Activated CD4-positive, alpha-beta T cell treated with anti-CD3 and anti-CD28 coated beads, Interleukin-2, amount 50 U/mL, for 16 hours (primary cell): Measurements from ENCODE around the gene PPM1N.

ENCODE experiments used
- DNase-seq: peaks from one replicate; pipeline ENCODE4 v3.0.0-alpha.2; 2020

Gene PPM1N

DNA sequence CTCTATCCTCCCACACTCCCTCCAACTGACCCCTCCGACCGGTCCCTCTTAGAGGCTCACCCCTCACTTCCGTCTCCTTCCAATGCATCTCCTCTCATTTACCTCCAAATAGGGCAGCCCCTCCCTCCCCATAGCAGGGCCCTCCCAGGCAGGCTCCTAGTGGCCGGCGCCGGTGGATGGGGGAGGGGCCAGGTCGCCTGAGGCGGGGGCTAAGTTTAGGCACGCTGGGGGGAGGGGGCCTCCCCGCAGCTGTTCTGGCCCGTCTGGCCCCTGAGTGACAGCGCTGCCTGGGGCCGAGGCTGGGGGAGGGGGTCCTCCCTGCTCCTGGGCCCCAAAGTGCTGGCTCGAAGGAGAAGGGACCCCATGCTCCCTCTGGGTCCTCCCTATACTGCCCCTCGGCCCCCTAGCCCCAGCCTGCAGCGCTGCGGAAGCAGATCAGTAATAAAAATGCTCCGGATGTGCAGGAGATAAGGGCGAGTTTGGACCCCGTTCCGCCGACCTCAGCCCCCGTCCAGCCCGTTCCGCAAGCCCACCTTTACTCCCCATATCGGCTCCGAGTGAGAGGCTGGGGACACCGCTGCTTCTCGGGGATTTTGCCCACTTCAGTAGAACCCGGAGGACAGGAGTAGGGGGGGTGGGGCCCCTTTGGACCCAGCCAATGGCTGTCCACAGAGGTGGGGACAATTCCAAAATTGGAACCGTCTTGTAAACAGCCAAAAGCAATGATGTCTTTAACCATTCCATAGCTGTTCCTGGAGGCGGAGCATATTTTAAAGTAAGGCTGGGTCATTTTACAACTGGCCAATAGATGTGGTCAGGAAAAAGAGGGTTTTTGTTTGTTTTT is 5.4 kb upstream of the PPM1N start:
- DNase-seq: no peak

GRCh38 chr19:45494261-45494916 is 3.9 kb upstream of the PPM1N start:
- no peak for DNase-seq

- no peak for DNase-seq
These were observed 3.1 kb upstream of the PPM1N start for GRCh38 chr19:45495178-45495577.

GRCh38 chr19:45496349-45496953 is 1.8 kb upstream of the PPM1N start:
- DNase-seq: no peak

DNA sequence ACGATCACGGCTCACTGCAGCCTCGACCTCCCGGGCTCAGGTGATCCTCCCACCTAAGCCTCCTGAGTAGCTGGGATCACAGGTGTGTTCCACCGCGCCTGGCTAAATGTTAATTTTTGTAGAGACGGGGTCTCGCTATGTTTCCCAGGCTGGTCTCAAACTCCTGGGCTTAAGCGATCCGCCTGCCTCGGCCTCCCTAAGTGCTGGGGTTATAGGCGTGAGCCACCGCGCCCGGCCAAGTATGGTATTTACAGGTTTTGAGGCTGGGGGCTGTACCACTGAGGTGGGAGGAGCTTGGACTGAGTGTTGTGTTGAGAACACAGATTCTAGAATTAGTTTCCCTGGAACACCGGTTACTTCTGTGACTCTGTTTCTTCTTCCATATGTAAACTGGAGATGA is 452 bp upstream of the PPM1N start:
- no peak for DNase-seq

GRCh38 chr19:45499196-45500180 is 1.2 kb downstream of the PPM1N start:
- DNase-seq: peak; percentile 80

DNA sequence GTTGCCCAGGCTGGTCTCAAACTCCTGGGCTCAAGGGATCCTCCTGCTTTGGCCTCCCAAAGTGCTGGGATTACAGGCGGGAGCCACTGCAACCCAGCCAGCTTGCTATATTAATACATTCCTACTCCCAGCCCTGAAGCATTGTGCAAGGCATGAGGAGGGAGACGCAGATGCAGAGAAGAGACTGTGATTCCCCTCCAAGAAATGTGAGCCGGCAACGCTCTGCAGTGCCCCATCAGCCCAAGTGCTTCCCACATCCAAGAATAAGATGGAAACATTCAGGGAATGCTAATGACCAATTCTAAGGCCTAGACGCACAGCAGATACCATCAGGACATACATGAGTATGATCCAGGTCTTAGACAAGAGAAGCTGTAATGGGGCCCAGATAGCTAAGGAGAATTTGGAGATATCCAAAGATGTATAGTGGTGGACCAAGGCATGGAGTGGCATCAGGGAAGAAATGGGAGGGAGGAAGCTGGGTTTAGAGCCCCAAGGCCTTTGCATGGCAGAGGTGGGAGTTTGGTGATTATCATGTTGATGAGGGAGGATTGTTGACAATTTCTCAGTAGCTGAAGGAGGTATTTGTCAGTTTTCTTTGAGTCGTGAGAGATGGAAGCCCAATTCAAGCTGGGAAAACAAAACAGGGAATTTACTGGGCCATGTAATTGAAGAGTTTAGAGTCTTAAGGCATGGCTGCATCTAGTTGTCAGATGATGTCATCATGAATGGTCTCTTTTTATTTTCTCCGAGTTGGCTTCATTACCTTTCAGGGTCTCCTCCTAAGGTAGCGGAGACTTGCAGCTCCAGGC is 2.9 kb downstream of the PPM1N start:
- DNase-seq: no peak

DNA sequence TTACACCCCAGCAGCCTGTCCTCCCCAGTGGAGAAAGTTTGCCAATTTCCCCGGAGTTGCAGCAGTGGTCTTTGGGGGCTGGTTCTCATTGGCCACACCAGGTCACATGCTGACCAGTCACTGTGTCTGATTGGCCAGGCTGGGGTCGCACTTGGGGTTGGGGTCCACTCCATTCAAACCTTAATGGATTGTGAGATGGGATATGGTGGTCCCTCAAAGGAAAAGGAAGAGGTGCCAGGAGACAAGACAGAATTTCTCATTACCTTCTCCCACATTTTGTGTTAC is 3.4 kb downstream of the PPM1N start:
- DNase-seq: no peak

DNA sequence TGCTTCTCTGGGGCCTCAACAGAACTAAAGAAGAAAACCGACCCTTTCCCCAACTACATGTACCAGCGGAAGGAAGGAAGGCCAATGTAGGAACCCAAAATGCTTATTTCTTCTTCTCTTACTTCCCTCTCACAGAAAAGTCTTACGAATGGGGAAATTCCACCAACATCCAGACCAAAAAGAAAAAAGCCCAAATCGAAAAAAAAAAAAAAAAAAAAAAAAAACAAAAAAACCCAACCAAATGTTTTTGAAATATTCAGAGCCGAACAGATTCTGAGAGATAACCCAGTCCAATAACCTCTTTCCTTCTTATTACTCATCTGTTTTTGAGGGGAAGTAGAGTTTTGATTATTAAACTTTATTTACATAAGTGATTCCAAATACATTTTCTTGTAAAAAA is 3.9 kb downstream of the PPM1N start:
- no peak for DNase-seq

DNA sequence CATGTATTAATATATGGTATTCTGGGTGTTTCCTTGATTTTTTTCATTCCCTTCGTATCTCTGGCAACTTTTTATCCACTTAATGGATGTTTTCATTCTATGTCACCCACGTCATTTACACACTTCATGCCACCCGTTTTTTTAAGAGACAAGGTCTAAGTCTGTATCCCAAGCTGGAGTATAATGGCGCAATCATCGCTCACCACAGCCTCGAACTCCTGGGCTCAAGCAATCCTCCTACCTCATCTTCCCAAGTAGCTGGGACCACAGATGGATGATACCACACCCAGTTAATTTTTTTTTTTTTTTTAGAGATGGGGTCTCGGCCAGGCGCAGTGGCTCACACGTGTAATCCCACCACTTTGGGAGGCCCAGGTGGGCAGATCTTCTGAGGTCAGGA is 5.7 kb downstream of the PPM1N start:
- no peak for DNase-seq

GRCh38 chr19:45505151-45505995 is 7.1 kb downstream of the PPM1N start:
- DNase-seq: no peak

DNA sequence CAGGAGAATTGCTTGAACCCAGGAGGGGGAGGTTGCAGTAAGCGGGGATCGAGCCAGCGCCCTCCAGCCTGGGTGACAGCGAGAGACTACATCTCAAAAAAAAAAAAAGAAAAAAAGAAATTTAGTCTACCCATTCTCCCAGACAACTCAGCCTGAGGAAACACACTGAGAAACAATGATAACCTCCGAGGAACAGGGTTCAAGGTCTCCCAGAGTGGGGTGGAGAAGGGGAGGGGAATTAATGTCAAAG is 7.7 kb downstream of the PPM1N start:
- no peak for DNase-seq

DNA sequence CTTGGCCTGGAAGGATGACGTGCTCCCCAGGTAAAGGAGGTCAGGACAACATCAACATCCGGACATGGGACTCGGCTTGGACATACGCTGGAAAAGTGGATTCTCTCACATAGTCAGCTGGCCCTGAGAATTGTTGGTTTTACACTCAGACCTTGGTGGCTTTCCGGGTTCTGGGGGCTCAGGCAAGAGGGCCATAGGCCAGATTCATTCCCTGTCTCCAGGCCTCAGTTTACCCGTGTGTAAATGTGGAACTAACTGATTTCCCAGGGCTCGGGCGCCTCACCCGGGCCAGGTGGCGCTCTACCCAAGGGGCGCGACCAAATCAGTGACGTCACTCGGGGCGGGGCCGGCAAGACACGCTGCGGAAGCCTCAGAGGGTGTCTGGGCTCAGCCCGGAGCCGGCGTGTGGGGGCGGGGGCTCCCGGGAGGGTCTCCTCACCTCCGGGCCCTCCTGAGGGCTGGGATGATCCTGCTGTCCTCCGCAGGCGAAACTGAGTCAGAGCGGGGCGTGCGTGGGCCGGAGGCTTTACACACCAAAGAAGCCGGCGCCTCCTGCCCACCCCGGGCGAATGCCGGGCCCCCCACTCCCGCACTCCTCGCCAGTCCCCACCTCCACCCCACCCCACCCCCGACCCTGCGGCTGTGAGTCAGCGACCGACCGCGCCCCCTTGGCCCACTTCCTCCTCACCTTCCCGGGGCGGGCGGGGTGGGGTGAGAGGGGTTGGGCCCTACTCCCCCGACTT is 8.2 kb downstream of the PPM1N start:
- DNase-seq: peak; percentile 97

GRCh38 chr19:45506989-45507871 is 9.0 kb downstream of the PPM1N start, which contains the start of gene VASP:
Gene VASP (plus strand): TSS chr19:45507479. CDS start chr19:45507772, 293 bp downstream.
- peak; percentile 93 for DNase-seq

DNA sequence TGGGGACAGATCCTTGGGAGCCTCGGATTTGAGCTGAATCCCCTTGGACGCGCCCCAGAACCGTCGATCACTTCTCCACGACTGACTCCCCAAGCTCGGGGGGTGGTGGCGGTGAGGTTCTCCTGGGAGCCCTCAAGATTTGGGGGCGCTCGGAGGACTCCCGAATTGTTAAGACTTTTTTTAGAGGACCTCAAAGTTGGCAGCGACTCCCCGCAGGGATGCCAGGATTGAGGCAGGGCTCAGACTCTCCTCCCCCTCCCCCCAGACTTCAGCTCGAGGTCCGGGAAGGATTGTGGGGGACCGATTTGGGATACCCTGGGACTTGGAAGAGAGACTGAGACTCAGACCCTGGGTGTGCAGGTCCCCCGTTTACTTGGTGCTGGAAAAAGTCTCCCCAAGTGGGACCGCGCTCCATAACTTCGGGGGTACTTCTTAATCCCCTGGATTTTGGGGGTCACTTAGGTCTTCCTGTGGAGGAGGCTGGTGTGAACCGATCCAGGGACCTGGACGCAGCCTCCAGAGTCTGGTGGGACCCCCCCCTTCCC is 9.7 kb downstream of the PPM1N start:
- DNase-seq: no peak

GRCh38 chr19:45508417-45508860 is 10.2 kb downstream of the PPM1N start:
- peak; percentile 39 for DNase-seq

- DNase-seq: peak; percentile 70
These were observed 10.8 kb downstream of the PPM1N start for GRCh38 chr19:45508861-45509691.

DNA sequence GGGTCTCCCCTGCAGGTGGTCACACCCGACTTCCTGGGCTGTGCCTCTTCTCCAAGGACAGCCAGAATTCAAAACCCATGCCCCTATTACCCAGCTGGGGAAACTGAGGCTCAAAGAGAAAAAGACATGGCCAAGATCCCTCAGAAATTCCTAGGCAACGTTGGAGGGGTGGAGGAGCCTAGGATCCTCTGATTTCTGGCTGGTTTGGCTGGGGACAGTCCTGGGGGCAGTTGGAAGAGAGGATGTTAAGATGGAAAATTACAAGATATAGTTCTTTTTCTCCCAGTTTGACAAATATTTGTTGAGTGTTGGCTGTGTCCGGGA is 11.4 kb downstream of the PPM1N start:
- DNase-seq: no peak
